H1 (cell line): ENCODE results near the gene MAGEC1. TPM values are rescaled to one million over a fixed set of nuclear protein-coding genes. Genes with fewer than 3 reads are reported as not detected.

Source experiments
- SP4 ChIP-seq: IDR thresholded peaks from 2 replicates; pipeline ENCODE4 v1.6.1; 2012; ENCODE audit warnings: low read length, inconsistent platforms
- polyA plus RNA-seq, 7 experiments: library from polyadenylated mRNA; depleted of rRNA in 3 of 7; stranded (reverse) in 5 of 7; unstranded in 2 of 7; fragments of >200 nt in 5 of 7; fragments of 200-250 nt in 2 of 7; gene quantifications; 1 replicate in 5 of 7; 2 replicates in 1 of 7; 4 replicates in 1 of 7; pipeline versions ENCODE4 v1.2.1 to v1.2.3, GENCODE V29; 2011 to 2013; ENCODE audit warnings: missing spikeins in 2 of 7, mixed read lengths in 2 of 7
- total RNA-seq: library from RNA; stranded (reverse); fragmentation: NEBNext Ultra II Directional; extraction: Animal tissue kit (Norgen Biotek cat#: 25700); gene quantifications from 2 replicates; pipeline ENCODE4 v1.2.1, GENCODE V29; 2021

MAGEC1 gene
- total and polyA plus RNA-seq, 2 of the 8 experiments (the other 6 are each of a cell fraction or from before 2014, with no cell fraction given), result not detected

DNA sequence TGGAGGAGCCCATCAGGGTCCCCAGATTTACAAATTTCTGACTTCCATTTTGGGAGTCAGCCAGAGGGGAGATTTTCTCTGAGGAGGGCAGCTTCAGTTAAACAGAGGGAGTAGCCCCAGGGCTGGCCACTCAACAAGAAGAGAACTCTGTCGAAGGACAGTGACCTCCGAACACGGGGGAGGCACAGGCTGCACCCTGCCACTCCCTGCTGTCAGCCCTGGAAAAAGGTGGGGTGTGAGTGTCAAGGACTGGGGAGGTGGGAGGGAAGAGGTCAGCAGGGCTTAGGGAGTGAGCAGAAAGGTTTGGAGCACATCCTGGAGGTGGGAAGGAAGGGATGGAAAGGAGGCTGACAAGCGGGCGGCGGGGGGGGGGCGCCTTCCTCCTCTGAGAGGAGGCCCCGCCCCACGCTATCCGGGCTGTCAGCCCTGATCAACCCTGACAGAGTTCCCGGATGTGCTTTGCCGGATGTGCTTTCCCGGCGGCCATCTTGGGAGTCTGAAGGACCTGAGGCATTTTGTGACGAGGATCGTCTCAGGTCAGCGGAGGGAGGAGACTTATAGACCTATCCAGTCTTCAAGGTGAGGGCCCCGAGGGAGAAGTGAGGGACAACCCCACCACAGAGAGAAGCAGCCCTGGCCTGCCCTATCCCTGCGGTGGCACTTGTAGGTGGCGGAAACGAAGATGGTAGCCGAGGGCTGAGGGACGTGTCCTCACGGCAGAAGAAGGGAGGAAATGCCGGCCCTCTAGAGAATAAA, at the start of gene MAGEC1 (continued):
- TF ChIP-seq SP4, result no peak
